Epithelial cell of prostate (primary cell): Measurements from ENCODE around the gene PDS5A.
"Not testable (repeated sequence)": the region's sequence is repeated elsewhere in the genome, so short reads cannot be mapped to it uniquely, and the experiment has no call there.

ENCODE experiments used
- DNase-seq: peaks from one replicate; pipeline ENCODE4 v3.0.0-alpha.2; 2011; ENCODE audit warnings: low read depth, low spot score
- H3K27ac ChIP-seq: fragments of 450-650 bp; 2 replicates; pipeline ENCODE4 v1.5.1; 2017; ENCODE audit warnings: mild to moderate bottlenecking

PDS5A gene

GRCh38 chr4:39910064-39910463, 67.6 kb downstream of the PDS5A start:
- no peak for DNase-seq
- H3K27ac ChIP-seq: no peak overlapping the region

DNA sequence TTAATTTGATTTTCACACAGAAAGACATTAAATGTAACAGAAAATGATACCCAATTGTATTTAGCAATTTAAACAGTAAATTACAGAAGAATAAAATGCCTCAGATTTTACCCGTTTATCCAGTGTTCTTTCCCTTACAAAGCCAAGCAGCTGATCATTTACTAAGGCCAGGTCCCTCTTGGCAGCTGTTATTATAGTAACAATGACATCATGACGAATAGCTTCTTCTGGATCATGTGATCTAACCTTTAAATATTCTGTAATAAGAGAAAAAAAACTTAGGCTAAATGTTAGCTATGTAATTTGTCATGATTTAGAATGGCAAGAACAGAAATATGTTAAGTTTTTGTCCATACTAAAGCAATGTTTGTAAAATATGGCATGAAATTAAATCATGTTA, 69.4 kb downstream of the PDS5A start:
- no peak for DNase-seq
- H3K27ac ChIP-seq: no peak overlapping the region

DNA sequence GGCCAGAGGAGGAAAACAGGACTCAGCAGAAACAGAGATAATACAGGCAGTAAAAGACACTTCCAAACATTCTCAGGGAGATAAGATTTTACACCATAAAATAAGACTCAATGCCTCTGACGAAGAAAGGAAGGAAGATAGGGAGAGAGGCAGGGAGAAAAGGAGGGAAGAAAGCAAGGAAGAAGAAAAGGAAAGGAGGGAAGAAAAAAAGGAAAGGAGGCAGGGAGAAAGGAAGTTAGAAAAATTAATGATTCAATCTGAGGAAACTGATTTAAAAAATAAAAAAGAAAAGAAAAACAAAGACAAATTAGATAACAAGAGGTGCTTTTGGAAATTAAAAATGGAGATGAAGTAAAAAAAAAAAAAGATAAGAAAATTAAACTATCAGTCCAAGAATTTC, 72.1 kb downstream of the PDS5A start:
- no peak for DNase-seq
- no peak overlapping the region for H3K27ac ChIP-seq

- DNase-seq, H3K27ac ChIP-seq: not testable (repeated sequence)
Measured at GRCh38 chr4:39905019-39905418, 72.7 kb downstream of the PDS5A start.

DNA sequence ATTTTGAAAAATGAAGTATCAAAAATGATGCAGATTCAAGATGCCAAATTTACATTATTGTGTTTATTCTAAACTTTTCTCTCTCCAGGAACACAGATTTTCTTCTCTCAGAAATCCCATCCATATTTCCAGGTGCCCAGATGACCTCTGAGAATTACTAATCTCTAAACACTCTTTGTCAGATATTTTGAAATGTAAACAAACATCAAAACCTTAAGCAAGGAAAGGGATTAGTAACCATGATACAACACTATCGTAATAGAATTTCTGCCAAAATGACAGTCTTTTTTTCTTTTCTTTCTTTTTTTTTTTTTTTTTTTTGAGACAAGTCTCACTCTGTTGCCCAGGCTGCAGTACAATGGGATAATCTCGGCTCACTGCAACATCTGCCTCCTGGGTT, 76.7 kb downstream of the PDS5A start:
- H3K27ac ChIP-seq: no peak overlapping the region
- DNase-seq: no peak

- no peak for DNase-seq
- no peak overlapping the region for H3K27ac ChIP-seq
Measured at GRCh38 chr4:39899291-39899690, 78.4 kb downstream of the PDS5A start.

GRCh38 chr4:39898015-39898414, 79.7 kb downstream of the PDS5A start:
- DNase-seq: no peak
- no peak overlapping the region for H3K27ac ChIP-seq

DNA sequence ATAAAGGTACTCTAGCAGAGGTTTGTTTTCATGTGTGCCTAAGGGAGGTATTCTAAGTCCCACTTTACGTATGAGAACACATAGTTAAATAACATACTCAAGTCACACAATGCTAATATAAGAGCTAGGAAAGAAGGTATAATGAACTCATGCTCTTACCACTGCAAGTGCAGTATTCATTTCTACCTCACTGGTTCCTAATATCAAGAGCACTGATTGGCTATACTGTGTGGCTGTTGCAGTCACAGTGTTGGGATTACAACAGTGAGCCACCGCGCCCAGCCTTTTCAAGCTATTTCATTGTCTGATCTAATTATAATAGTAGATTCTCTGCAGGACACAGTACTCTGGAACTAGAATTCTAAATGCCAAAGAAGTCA, 84.0 kb downstream of the PDS5A start:
- no peak for DNase-seq
- H3K27ac ChIP-seq: no peak overlapping the region

DNA sequence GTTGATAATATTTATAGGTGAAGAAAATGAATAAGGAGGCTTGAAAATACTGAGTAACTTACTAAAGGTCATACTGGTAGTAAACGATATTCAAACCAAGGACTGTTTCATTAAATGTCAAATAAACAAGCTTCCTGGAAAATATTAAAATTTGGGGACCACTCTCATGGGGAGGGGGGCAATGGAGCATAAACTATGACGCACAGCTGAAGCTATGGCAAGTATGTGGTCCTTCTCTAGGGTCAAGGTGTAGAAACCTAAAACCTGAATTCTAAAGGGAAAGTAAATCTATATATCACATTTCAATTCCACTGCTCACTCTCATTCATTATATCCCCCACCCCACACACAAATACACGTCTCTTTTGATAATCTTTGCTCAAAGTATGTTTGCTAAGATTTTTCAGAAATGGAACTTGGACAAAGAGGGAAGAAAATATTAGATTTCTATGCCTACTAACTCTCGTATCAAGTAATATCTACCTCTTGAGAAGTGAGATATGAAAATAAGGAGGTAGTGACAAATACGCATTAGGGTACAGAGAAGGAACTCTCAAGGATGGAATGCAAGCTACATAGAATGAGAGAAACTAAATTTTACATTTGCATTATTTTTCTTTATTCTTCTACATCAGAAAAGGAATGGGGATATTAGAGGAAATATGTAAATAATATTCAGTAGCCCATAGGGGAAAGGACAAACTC, 84.6 kb downstream of the PDS5A start:
- no peak overlapping the region for H3K27ac ChIP-seq
- DNase-seq: no peak

GRCh38 chr4:39889226-39889625, 88.5 kb downstream of the PDS5A start:
- DNase-seq: no peak

GRCh38 chr4:39888541-39888940, 89.2 kb downstream of the PDS5A start:
- no peak overlapping the region for H3K27ac ChIP-seq
- no peak for DNase-seq

More at GRCh38 chr4:39889226-39889625, 88.5 kb downstream of the PDS5A start:
- H3K27ac ChIP-seq: no peak overlapping the region

- no peak overlapping the region for H3K27ac ChIP-seq
- DNase-seq: no peak
Measured at GRCh38 chr4:39883646-39884045, 94.1 kb downstream of the PDS5A start.

DNA sequence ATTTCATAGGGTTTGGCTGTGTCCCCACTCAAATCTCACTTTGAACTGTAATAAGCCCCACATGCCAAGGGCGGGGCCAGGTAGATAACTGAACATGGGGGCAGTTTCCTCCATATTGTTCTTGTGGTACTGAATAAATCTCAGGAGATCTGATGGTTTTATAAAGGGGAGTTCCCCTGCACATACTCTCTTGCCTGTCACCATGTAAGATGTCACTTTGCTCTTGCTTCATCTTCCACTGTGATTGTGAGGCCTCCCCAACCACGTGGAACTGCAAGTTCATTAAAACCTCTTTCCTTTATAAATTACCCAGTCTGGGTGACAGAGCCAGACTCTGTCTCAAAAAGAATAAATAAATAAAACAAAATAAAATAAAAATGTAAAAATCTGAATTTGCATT, 95.9 kb downstream of the PDS5A start:
- DNase-seq: no peak
- no peak overlapping the region for H3K27ac ChIP-seq

DNA sequence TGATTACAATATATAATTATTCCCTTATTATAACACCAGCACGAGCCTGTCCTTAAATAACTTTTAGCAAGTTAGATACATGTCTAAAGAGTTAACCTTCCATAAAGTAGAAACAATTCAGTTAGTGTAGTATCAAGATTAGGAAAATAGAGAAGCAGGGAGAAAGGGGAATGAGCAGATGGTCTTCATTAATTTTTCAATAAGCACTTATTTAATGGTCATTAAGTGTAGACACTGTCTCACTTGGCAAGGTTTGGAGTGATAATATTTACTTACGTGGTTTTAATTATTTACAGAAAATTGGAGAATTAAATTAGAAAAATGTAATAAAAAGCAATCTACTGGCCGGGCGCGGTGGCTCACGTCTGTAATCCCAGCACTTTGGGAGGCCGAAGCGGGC, 99.7 kb downstream of the PDS5A start:
- DNase-seq: no peak
- no peak overlapping the region for H3K27ac ChIP-seq

DNA sequence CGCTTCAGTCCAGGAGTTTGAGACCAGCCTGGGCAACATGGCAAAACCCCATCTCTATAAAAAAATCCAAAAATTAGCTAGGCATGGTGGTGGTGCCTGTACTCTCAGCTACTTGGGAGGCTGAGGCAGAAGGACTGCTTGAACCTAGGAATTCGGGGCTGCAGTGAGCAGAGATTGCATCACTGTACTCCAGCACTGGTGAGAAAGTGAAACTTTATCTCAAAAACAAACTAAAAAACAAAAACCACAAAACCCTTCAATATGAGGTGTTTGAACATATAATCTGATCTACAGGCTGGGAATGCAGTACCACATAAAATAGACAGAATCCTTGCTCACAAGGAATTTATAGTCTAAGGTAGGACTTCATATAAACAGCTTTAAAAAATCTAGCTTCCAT, 103.9 kb downstream of the PDS5A start:
- DNase-seq: no peak
- H3K27ac ChIP-seq: no peak overlapping the region

DNA sequence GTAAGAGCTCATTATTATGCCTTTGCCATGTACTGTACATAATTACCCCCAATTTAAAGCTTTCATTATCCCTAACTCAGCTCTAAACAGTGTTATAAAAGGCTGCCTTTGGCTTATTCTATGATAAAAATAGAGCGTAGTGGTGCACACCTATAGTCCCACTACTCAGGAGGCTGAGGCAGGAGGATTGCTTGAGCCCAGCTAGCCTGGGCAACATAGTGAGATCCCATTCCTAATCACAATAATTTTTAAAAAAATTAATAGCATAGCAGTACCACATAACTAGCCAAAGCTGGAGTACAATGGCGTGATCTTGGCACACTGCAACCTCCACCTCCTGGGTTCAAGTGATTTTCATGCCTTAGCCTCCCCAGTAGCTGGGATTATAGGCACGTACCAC, 112.4 kb downstream of the PDS5A start:
- H3K27ac ChIP-seq: no peak overlapping the region
- no peak for DNase-seq

DNA sequence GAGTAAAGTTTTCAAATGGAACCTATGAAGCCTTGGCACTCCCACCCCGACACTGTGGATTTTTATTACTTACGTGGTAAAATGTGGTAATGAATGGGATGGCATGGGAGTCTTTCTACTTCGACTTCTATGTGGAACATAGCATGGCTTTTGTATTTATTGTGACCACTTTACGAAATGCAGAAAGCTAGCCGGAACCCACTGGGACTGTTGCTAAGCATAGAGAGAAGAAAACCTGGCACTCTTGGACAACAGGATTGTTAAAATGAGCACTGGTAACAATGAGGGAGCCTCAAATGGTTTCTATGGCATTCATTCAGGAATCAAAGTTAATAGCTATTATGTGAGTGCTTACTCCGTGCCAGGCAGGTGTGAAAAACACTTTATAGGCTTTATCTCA, 113.3 kb downstream of the PDS5A start:
- DNase-seq: no peak
- H3K27ac ChIP-seq: no peak overlapping the region

- DNase-seq: no peak
- no peak overlapping the region for H3K27ac ChIP-seq
Measured at GRCh38 chr4:39860804-39861203, 116.9 kb downstream of the PDS5A start.

DNA sequence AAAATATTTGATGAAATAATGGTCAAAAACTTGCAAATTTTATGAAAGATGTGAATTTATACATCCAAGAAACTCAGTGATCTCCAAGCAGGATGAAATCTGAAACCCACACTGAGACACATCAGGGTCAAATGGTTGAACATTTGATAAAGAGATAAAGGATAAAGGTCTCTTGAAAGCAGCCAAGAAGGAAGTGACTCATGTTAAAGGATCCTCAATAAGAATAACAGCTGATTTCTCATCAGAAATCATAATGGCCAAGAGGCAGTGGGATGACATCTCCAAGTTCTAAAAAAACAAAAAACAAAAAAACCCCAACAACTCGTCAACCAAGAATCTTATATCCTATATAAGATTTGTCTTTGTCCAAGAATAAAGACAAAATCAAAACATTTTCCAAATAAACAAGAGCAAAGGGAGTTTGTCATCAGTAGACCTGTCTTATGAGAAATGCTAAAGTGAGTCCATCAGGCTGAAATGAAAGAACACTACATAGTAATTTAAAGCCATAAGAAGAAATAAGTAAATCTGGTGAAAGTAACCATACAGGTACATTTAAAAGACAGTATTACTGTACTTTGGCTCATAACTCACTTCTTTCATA, 121.7 kb downstream of the PDS5A start:
- DNase-seq: no peak
- peak overlapping the region; percentile 31 for H3K27ac ChIP-seq

DNA sequence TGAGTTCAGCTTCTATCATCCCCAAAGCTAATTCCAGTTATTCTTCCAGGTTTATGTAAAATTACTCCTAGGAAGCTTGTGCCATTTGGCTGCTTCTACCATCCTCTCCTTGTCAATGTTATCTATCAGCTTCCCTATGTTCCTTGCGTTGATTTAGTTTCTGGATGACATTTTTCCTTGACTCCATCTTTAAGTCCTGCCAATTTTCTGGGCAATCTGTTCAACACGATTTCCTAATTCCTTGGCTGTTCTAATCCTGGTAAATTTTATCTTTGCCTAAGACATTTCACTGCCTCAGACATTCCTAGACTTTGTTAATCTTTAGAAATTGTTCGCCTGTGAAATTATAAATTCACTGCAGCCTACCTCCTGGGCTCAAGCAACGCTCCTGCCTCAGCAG, 125.1 kb downstream of the PDS5A start:
- no peak for DNase-seq
- H3K27ac ChIP-seq: no peak overlapping the region

GRCh38 chr4:39850727-39851126, 127.0 kb downstream of the PDS5A start:
- no peak for DNase-seq
- no peak overlapping the region for H3K27ac ChIP-seq

GRCh38 chr4:39846705-39847104, 131.0 kb downstream of the PDS5A start:
- no peak overlapping the region for H3K27ac ChIP-seq
- no peak for DNase-seq
